OCI-LY1 (cell line): ENCODE measurements around the gene SYNE1.

Experiments
- H2AFZ ChIP-seq: fragments of 200-600 bp; sonication (generic), shearing (Covaris generic); 2 replicates; pipeline ENCODE4 v1.6.0; 2014; ENCODE audit warnings: antibody characterized with exemption, mild to moderate bottlenecking, low read length
- H3F3A ChIP-seq: fragments of 200-600 bp; sonication (generic), shearing (Covaris generic); 2 replicates; pipeline ENCODE4 v1.6.0; 2014; ENCODE audit warnings: mild to moderate bottlenecking, antibody characterized with exemption, low read length, moderate library complexity; ENCODE audit not compliant: insufficient read depth
- H3K27ac ChIP-seq: fragments of 200-600 bp; sonication (generic); 2 replicates; pipeline ENCODE4 v1.5.1; 2014; ENCODE audit warnings: low read length, mixed run types, mild to moderate bottlenecking, low read depth; ENCODE audit not compliant: poor library complexity, severe bottlenecking
- H3K27me3 ChIP-seq: fragments of 200-600 bp; sonication (generic); 2 replicates; pipeline ENCODE4 v1.6.0; 2014; ENCODE audit warnings: antibody characterized with exemption, mild to moderate bottlenecking, low read length, moderate library complexity; ENCODE audit not compliant: insufficient read depth
- H3K36me3 ChIP-seq: fragments of 200-600 bp; sonication (generic); 2 replicates; pipeline ENCODE4 v1.6.1; 2014; ENCODE audit warnings: mild to moderate bottlenecking, antibody characterized with exemption, low read length, moderate library complexity, mixed read lengths; ENCODE audit not compliant: insufficient read depth
- H3K4me1 ChIP-seq: fragments of 200-600 bp; sonication (generic); 2 replicates; pipeline ENCODE4 v1.5.1; 2014; ENCODE audit warnings: mild to moderate bottlenecking, low read length, moderate library complexity; ENCODE audit not compliant: insufficient read depth, severe bottlenecking
- H3K4me2 ChIP-seq: fragments of 200-600 bp; sonication (generic), shearing (Covaris generic); 2 replicates; pipeline ENCODE4 v1.6.1; 2014; ENCODE audit warnings: low read length
- H3K4me3 ChIP-seq: fragments of 200-600 bp; sonication (generic); 2 replicates; pipeline ENCODE4 v1.5.1; 2014; ENCODE audit warnings: low read length, low read depth, mild to moderate bottlenecking, mixed read lengths; ENCODE audit not compliant: poor library complexity, severe bottlenecking
- H3K79me2 ChIP-seq: fragments of 200-600 bp; shearing (Covaris generic); 2 replicates; pipeline ENCODE4 v1.6.1; 2016; ENCODE audit warnings: mixed run types, low read length, mixed read lengths; ENCODE audit not compliant: insufficient read depth
- H3K9ac ChIP-seq: fragments of 200-600 bp; sonication (generic), shearing (Covaris generic); 2 replicates; pipeline ENCODE4 v1.6.1; 2014; ENCODE audit warnings: mild to moderate bottlenecking, low read length, mixed read lengths
- H3K9me2 ChIP-seq: fragments of 200-600 bp; sonication (generic), shearing (Covaris generic); 2 replicates; pipeline ENCODE4 v1.6.1; 2014; ENCODE audit warnings: low read depth, mild to moderate bottlenecking, low read length, mixed read lengths
- H3K9me3 ChIP-seq: fragments of 200-600 bp; shearing (Covaris generic); 2 replicates; pipeline ENCODE4 v1.6.1; 2014; ENCODE audit warnings: low read length, mixed read lengths
- H4K20me1 ChIP-seq: fragments of 200-600 bp; sonication (generic), shearing (Covaris generic); 2 replicates; pipeline ENCODE4 v1.6.0; 2016; ENCODE audit warnings: mild to moderate bottlenecking, low read length; ENCODE audit not compliant: insufficient read depth
- CTCF ChIP-seq: fragments of 200-600 bp; sonication (generic), shearing (Covaris generic); IDR thresholded peaks from 2 replicates; pipeline ENCODE4 v1.5.1; 2017; ENCODE audit warnings: mild to moderate bottlenecking, antibody characterized with exemption, low read length, moderate library complexity, mixed read lengths
- EZH2 ChIP-seq: fragments of 200-600 bp; sonication (generic), shearing (Covaris generic); IDR thresholded peaks from 2 replicates; pipeline ENCODE4 v1.8.0; 2017; ENCODE audit warnings: borderline replicate concordance, mixed run types, mild to moderate bottlenecking, antibody characterized with exemption, low read length, moderate library complexity, mixed read lengths

Gene SYNE1

GRCh38 chr6:152123076-152123475, 514.1 kb downstream of the SYNE1 start:
- Histone ChIP-seq H3K4me3 (no peak overlapping the region), H3K9me3 (no peaks in the 10 kb centered on the region), H4K20me1 (no peaks in the 10 kb centered on the region), H3K4me1 (no peaks in the 10 kb centered on the region), H3K79me2 (no peaks in the 10 kb centered on the region), H3K4me2 (no peak overlapping the region), H3K9ac (no peak overlapping the region), H3K36me3 (peaks cover 56% of the 10 kb centered on the region), H3K27ac (no peak overlapping the region), H3K9me2 (no peaks in the 10 kb centered on the region), H3K27me3 (no peaks in the 10 kb centered on the region), H3F3A (no peaks in the 10 kb centered on the region), H2AFZ (no peak overlapping the region)
- TF ChIP-seq CTCF (no peak), EZH2 (no peak)

DNA sequence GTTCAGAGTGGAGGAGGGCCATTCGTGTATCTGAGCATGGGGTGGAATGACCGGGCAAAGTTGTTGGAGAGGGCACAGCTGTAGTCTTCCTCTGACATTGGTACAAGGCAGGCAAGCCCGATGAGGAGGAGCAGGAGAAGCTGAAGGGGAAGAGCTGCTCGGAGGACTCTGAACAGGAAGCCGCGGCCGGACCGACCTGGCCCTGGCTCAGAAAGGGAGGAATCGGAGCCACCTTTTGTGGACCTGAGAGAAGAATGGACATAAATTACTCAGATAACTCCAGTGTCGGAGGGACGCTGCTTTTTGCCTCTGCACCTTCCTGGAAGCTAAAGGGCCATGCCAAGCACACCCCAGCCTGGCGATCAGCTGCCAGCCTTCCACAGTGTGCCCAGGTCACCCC, 514.7 kb downstream of the SYNE1 start:
- no peaks in the 10 kb centered on the region for H3K27me3 ChIP-seq
- H3K9ac ChIP-seq = no peak overlapping the region
- H3K36me3 ChIP-seq = peaks cover 50% of the 10 kb centered on the region
- H3K27ac ChIP-seq = no peak overlapping the region
- TF ChIP-seq CTCF = no peak
- no peak for TF ChIP-seq EZH2
- H3F3A ChIP-seq = no peaks in the 10 kb centered on the region
- H3K9me2 ChIP-seq = no peaks in the 10 kb centered on the region
- no peak overlapping the region for H2AFZ ChIP-seq
- H3K79me2 ChIP-seq = no peaks in the 10 kb centered on the region
- no peaks in the 10 kb centered on the region for H3K4me1 ChIP-seq
- no peak overlapping the region for H3K4me2 ChIP-seq
- H4K20me1 ChIP-seq = no peaks in the 10 kb centered on the region
- no peak overlapping the region for H3K4me3 ChIP-seq
- no peaks in the 10 kb centered on the region for H3K9me3 ChIP-seq

DNA sequence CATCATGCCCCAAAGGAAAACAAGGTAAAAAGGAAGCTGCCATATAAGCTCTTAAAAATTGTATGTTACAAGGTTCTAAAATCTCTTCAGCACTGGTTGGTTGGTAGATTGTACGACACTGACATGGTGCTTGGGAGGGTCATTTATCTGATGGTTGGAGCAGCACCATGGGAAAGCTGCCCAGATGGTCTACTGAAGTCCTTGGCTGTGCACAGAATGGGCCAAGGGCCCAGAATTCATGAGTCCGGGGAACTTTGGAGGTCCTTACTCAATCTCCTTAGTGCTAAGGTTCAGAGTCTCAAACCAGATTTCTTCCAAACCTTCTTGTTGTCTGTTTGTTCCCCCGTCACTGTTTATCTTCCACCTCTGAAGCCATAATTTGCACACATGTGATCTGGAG, 515.3 kb downstream of the SYNE1 start:
- H3K27me3 ChIP-seq = no peaks in the 10 kb centered on the region
- no peak overlapping the region for H2AFZ ChIP-seq
- H3F3A ChIP-seq = no peaks in the 10 kb centered on the region
- H3K4me1 ChIP-seq = no peaks in the 10 kb centered on the region
- no peaks in the 10 kb centered on the region for H3K9me2 ChIP-seq
- TF ChIP-seq EZH2 (no peak), CTCF (no peak)
- H3K79me2 ChIP-seq = no peaks in the 10 kb centered on the region
- H3K36me3 ChIP-seq = peaks cover 48% of the 10 kb centered on the region
- no peak overlapping the region for H3K4me3 ChIP-seq
- no peak overlapping the region for H3K27ac ChIP-seq
- H4K20me1 ChIP-seq = no peaks in the 10 kb centered on the region
- no peak overlapping the region for H3K4me2 ChIP-seq
- H3K9ac ChIP-seq = no peak overlapping the region
- H3K9me3 ChIP-seq = no peaks in the 10 kb centered on the region
